Loucy (cell line): ENCODE data around the gene BCL2.

Experiments
- H2AFZ ChIP-seq: fragments of 200-600 bp; sonication (generic); 2 replicates; pipeline ENCODE4 v1.6.0; 2016; ENCODE audit warnings: antibody characterized with exemption, mild to moderate bottlenecking, low read length, moderate library complexity
- H3F3A ChIP-seq: fragments of 200-600 bp; 2 replicates; pipeline ENCODE4 v1.6.0; 2016; ENCODE audit warnings: antibody characterized with exemption, low read depth, mild to moderate bottlenecking
- H3K27me3 ChIP-seq: fragments of 200-600 bp; sonication (generic); 2 replicates; pipeline ENCODE4 v1.6.1; 2014; ENCODE audit warnings: low read length, mild to moderate bottlenecking; ENCODE audit not compliant: insufficient read depth, poor library complexity, severe bottlenecking
- H3K36me3 ChIP-seq: fragments of 200-600 bp; sonication (generic); 2 replicates; pipeline ENCODE4 v1.6.1; 2016; ENCODE audit warnings: low read length; ENCODE audit not compliant: insufficient read depth
- H3K4me1 ChIP-seq: fragments of 200-600 bp; sonication (generic); 2 replicates; pipeline ENCODE4 v1.5.1; 2014; ENCODE audit warnings: low read length, mild to moderate bottlenecking; ENCODE audit not compliant: insufficient read depth, poor library complexity, severe bottlenecking
- H3K4me2 ChIP-seq: fragments of 200-600 bp; sonication (generic); 2 replicates; pipeline ENCODE4 v1.6.0; 2014; ENCODE audit warnings: antibody characterized with exemption, low read length, low read depth, mild to moderate bottlenecking; ENCODE audit not compliant: poor library complexity, severe bottlenecking
- H3K4me3 ChIP-seq: fragments of 200-600 bp; sonication (generic); 2 replicates; pipeline ENCODE4 v1.5.1; 2014; ENCODE audit warnings: low read length, mild to moderate bottlenecking, mixed read lengths; ENCODE audit not compliant: poor library complexity, severe bottlenecking
- H3K79me2 ChIP-seq: fragments of 200-600 bp; sonication (generic); 2 replicates; pipeline ENCODE4 v1.6.1; 2014; ENCODE audit warnings: low read length; ENCODE audit not compliant: insufficient read depth
- H3K9ac ChIP-seq: fragments of 200-600 bp; sonication (generic); 2 replicates; pipeline ENCODE4 v1.6.0; 2014; ENCODE audit warnings: mild to moderate bottlenecking, low read depth, low read length, moderate library complexity; ENCODE audit not compliant: poor library complexity, severe bottlenecking
- H3K9me2 ChIP-seq: fragments of 200-600 bp; sonication (generic); replicated peaks from 2 replicates; pipeline ENCODE4 v1.6.1; 2016; ENCODE audit warnings: low read depth, low read length, mixed read lengths
- H3K9me3 ChIP-seq: fragments of 200-600 bp; sonication (generic); 2 replicates; pipeline ENCODE4 v1.6.1; 2014; ENCODE audit warnings: mild to moderate bottlenecking, antibody characterized with exemption, low read length, low read depth; ENCODE audit not compliant: insufficient read depth
- H4K20me1 ChIP-seq: fragments of 200-600 bp; sonication (generic); 2 replicates; pipeline ENCODE4 v1.6.0; 2014; ENCODE audit warnings: antibody characterized with exemption, low read length, mild to moderate bottlenecking; ENCODE audit not compliant: insufficient read depth, poor library complexity, severe bottlenecking
- EZH2phosphoT487 ChIP-seq: fragments of 200-600 bp; IDR thresholded peaks from 2 replicates; pipeline ENCODE4 v1.6.1; 2018; ENCODE audit warnings: antibody characterized with exemption, mild to moderate bottlenecking, moderate library complexity, borderline replicate concordance
- TF ChIP-seq, protein P1 (sequence below): fragments of 200-600 bp; sonication (generic); conservative IDR thresholded peaks from 2 replicates; pipeline ENCODE4 v1.5.1; 2014; ENCODE audit warnings: mild to moderate bottlenecking, antibody characterized with exemption, low read length

The BCL2 gene

DNA sequence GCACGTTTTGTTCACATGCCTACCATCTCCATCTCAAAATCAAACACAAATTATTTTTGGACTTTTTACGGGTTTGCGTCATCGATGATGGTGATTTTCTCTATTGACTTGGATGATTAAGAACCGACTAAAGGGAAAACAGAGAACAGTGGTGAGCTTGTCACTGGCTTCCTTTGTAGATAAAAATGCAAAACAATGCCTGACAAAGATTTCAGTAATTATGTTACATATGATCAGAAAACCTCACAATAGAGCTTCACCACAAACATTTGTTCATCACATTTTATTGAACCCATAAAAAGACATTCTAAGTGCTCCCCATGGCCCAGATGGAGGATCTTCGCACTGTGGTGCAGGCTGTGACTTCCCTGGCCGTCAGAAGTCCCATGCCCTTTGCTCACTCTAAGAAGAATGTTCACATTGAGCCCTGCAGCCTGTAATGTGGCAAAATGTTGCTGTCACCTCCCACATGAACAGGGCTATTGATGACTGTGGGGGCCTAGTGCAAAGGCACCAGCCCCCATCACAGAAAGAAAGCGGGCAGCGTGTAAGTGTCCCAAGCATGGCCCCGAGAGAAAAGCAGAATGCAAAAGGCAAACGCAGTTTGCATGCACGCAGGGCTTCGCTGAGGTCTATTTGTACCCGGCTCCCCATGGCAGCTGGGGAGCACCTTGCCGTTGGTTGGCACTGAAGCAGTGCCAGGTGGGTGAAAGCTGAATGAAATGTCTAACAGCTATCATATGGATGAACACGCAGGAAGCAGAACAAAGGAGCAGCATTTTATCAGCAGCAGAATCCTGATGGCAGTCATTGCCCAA is 60.6 kb downstream of the BCL2 start:
- no peaks in the 10 kb centered on the region; the same call in 1 of the 2 replicates for H3K36me3 ChIP-seq
- H3K4me1 ChIP-seq: no peaks in the 10 kb centered on the region
- peaks cover 43% of the 10 kb centered on the region; the same call in 1 of the 2 replicates for H3K79me2 ChIP-seq
- H3K27me3 ChIP-seq: no peaks in the 10 kb centered on the region
- no peaks in the 10 kb centered on the region for H3K9me2 ChIP-seq
- H3K9ac ChIP-seq: no peak overlapping the region
- TF ChIP-seq EZH2phosphoT487: no peak
- TF ChIP-seq, protein P1, sequence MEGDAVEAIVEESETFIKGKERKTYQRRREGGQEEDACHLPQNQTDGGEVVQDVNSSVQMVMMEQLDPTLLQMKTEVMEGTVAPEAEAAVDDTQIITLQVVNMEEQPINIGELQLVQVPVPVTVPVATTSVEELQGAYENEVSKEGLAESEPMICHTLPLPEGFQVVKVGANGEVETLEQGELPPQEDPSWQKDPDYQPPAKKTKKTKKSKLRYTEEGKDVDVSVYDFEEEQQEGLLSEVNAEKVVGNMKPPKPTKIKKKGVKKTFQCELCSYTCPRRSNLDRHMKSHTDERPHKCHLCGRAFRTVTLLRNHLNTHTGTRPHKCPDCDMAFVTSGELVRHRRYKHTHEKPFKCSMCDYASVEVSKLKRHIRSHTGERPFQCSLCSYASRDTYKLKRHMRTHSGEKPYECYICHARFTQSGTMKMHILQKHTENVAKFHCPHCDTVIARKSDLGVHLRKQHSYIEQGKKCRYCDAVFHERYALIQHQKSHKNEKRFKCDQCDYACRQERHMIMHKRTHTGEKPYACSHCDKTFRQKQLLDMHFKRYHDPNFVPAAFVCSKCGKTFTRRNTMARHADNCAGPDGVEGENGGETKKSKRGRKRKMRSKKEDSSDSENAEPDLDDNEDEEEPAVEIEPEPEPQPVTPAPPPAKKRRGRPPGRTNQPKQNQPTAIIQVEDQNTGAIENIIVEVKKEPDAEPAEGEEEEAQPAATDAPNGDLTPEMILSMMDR: no peak
- no peak overlapping the region for H3K4me3 ChIP-seq
- no peak overlapping the region for H2AFZ ChIP-seq
- no peak overlapping the region for H3K4me2 ChIP-seq
- H4K20me1 ChIP-seq: no peaks in the 10 kb centered on the region
- no peaks in the 10 kb centered on the region for H3K9me3 ChIP-seq
- no peaks in the 10 kb centered on the region for H3F3A ChIP-seq

DNA sequence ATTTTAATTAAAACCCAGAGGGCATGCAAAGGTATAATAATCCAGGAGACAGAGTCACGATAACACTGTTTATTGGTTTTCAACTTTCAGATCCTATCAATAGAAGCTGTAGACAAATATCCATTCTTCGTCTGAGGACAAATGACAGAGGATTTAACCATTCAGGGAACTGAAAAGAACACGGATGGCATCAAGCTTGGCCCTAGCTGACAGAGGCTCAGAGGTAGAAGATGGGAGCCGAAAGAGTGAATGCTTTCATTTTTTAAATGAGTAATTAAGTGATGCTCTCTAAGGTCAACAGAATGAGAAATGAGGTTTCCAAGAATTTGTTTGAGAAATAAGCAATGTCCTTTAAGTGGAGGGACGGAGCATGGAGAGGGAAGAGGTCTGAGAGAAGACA is 62.1 kb downstream of the BCL2 start:
- H3K4me2 ChIP-seq: no peak overlapping the region
- H3F3A ChIP-seq: no peaks in the 10 kb centered on the region
- no peaks in the 10 kb centered on the region for H3K9me2 ChIP-seq
- H3K79me2 ChIP-seq: peaks cover 36% of the 10 kb centered on the region; the same call in 1 of the 2 replicates
- H2AFZ ChIP-seq: no peak overlapping the region
- no peaks in the 10 kb centered on the region for H3K27me3 ChIP-seq
- peaks cover 3% of the 10 kb centered on the region; the same call in 1 of the 2 replicates for H3K36me3 ChIP-seq
- H3K4me3 ChIP-seq: no peak overlapping the region
- H3K9me3 ChIP-seq: no peaks in the 10 kb centered on the region
- TF ChIP-seq, protein P1: no peak
- no peak for TF ChIP-seq EZH2phosphoT487
- no peaks in the 10 kb centered on the region for H3K4me1 ChIP-seq
- no peaks in the 10 kb centered on the region for H4K20me1 ChIP-seq
- H3K9ac ChIP-seq: no peak overlapping the region

DNA sequence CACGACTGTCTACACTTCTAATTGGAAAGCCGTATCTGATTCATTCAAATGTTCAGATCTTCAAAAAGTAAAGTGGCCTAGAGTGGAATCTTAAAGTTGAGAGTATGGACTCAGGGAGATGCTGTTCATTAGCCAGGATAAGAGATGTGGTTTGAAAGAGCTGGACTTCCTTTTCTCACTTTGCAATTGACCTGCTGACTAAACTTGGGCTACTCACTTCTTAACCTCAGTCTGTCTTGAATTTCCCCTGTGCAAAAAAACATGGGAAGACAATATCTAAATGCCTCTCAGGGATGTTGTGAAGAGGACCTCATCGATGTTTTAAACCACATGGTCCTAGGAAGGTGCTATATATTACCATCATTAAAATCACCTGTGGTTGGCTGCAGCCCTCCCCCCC is 64.1 kb downstream of the BCL2 start:
- Histone ChIP-seq H3K9me2 (no peaks in the 10 kb centered on the region), H3K9ac (no peak overlapping the region), H3K4me3 (no peak overlapping the region), H2AFZ (no peak overlapping the region), H3F3A (no peaks in the 10 kb centered on the region), H3K4me2 (no peak overlapping the region), H4K20me1 (no peaks in the 10 kb centered on the region), H3K27me3 (no peaks in the 10 kb centered on the region), H3K4me1 (no peaks in the 10 kb centered on the region), H3K9me3 (no peaks in the 10 kb centered on the region), H3K36me3 (peaks cover 7% of the 10 kb centered on the region; the same call in 1 of the 2 replicates), H3K79me2 (peaks cover 30% of the 10 kb centered on the region)
- TF ChIP-seq EZH2phosphoT487: no peak
- TF ChIP-seq, protein P1: no peak
